Measurements from ENCODE around the gene ATL2. TPM values are rescaled to one million over a fixed set of nuclear protein-coding genes. Genes with fewer than 3 reads are reported as not detected.
A peak's percentile ranks its signal among the peaks of the same experiment; 100 is the strongest.

The ATL2 gene
- total and polyA plus RNA-seq, 4 donors = 36.4 to 127 (median 83.4) TPM

DNA sequence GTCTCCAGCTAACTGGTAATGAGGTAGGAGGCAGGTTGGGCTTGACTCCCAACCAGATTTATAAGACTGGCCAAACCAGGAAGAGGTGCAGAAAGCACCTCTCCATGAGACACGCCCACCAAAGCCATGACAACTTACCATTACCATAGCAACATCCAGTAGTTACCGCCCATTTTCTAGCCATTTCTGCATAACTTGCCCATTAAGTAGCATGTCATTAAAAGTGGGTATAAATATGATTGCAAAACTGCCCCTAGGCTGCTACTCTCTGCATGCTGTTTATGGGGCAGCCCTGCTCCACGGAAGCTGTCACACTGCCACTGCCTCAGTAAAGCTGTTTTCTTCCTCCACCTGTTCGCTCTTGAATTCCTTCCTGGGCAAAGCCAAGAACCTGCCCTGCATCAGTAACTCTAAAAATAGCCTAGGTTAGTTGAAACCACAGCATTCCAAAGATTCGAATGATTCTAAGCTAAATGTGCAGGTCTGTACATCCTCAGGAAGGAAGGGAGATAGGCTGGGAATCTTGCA is 131.9 kb downstream of the ATL2 start:
- Histone ChIP-seq H3K27ac (ENCODE audit: low read depth, low read length) (no peak overlapping the region), H3K27me3 (ENCODE audit: control insufficient read depth, insufficient read depth, low read length) (no peaks in the 10 kb centered on the region), H3K36me3 (ENCODE audit: control insufficient read depth, insufficient read depth, low read length) (no peaks in the 10 kb centered on the region), H3K4me1 (ENCODE audit: control insufficient read depth, insufficient read depth, low read length) (no peaks in the 10 kb centered on the region), H3K9me3 (ENCODE audit: control insufficient read depth, insufficient read depth, low read length) (no peaks in the 10 kb centered on the region), H3K4me3 (ENCODE audit: low read depth, low read length) (no peak overlapping the region)
- 83% methylated on average over 2 of the region's 5 CpGs for WGBS (ENCODE audit: insufficient coverage)
- no peak for DNase-seq (ENCODE audit: low read depth in 4 of 6, low spot score in 6 of 6)

- Histone ChIP-seq H3K4me1 (ENCODE audit: control insufficient read depth, insufficient read depth, low read length) (no peaks in the 10 kb centered on the region), H3K27me3 (ENCODE audit: control insufficient read depth, insufficient read depth, low read length) (no peaks in the 10 kb centered on the region), H3K27ac (ENCODE audit: low read depth, low read length) (no peak overlapping the region), H3K4me3 (ENCODE audit: low read depth, low read length) (no peak overlapping the region), H3K9me3 (ENCODE audit: control insufficient read depth, insufficient read depth, low read length) (no peaks in the 10 kb centered on the region), H3K36me3 (ENCODE audit: control insufficient read depth, insufficient read depth, low read length) (no peaks in the 10 kb centered on the region)
- DNase-seq (ENCODE audit: low read depth in 4 of 6, low spot score in 6 of 6) = peak in 1 of 6 donors; percentile 54
- WGBS (ENCODE audit: insufficient coverage) = 64% methylated on average over 8 of the region's 8 CpGs
Observed at GRCh38 chr2:38244301-38244700, 132.8 kb downstream of the ATL2 start.

Other genes with a start within 250 kb of the ATL2 start
- gene HNRNPLL, start 225.7 kb upstream of the ATL2 start, total RNA-seq = 10 to 100 TPM; 63.1 to 85.3 TPM
- 10 to 100 TPM; 53.2 to 56.3 TPM for gene HNRNPLL, start 225.7 kb upstream of the ATL2 start, polyA plus RNA-seq (ENCODE audit: insufficient read length in 2 of 2)